Head of caudate nucleus (tissue), 42 donors: ENCODE measurements around the gene ADRB2.
"Not testable (repeated sequence)": the region's sequence is repeated elsewhere in the genome, so short reads cannot be mapped to it uniquely, and the experiment has no call there.

ENCODE experiments used
- DNase-seq, 42 donors: peaks; one replicate each; pipeline versions ENCODE4 v3.0.0 to v3.0.0-alpha.2; 2020 to 2021; ENCODE audit warnings: mixed read lengths in 7 of 42
- intact Hi-C: fragments of 100-400 bp; cut with DNase I; formaldehyde crosslinking; loops from one replicate; pipeline ENCODE4 v1.15.0; 2022

Gene ADRB2

GRCh38 chr5:148873690-148874485, 47.5 kb downstream of the ADRB2 start:
- intact Hi-C loops: no loop called here
- DNase-seq: no peak

- no peak for DNase-seq
- intact Hi-C loops: no loop called here
Observed at GRCh38 chr5:148875205-148875875, 48.9 kb downstream of the ADRB2 start.

- DNase-seq, intact Hi-C loops: not testable (repeated sequence)
Observed at GRCh38 chr5:148877436-148877835, 51.0 kb downstream of the ADRB2 start.
